ENCODE data around the gene OR1E2. TPM values are rescaled to one million over a fixed set of nuclear protein-coding genes. Genes with fewer than 3 reads are reported as not detected.

OR1E2 gene
- polyA plus RNA-seq, 3 donors: not detected

DNA sequence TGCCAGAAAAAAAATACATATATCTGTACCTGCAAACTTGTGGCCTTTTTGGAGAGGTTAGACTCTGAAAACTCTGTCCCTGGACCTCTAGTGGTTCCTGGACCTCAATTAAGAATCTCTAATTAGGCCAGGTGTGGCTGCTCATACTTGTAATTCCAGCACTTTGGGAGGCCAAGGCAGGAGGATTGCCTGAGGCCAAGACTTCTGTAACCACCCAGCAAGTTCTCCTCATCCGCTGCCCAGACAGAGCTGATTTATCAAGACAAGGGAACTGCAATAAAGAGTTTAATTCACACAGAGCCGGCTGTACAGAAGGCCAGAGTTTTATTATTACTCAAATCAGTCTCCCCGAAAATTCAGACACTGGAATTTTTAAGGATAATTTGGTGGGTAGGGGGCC lies 46.3 kb upstream of the OR1E2 start:
- Mint-ChIP-seq H3K27me3 (ENCODE audit: low read depth in 3 of 3) (peaks cover 3 to 8% (median 5%) of the 10 kb centered on the region in 3 donors), H3K4me1 (peaks cover 5% of the 10 kb centered on the region), H3K9me3 (peaks cover 0 to under 1% (median 0%) of the 10 kb centered on the region in 7 donors), H3K4me3 (no peak overlapping the region), H3K27ac (no peak overlapping the region), H3K36me3 (no peaks in the 10 kb centered on the region)
- no peak overlapping the region for H3K4me3 ChIP-seq (replicated peaks in 1 of 3; ENCODE audit: low read depth in 2 of 3, low read length in 3 of 3)
- no peaks in the 10 kb centered on the region for H3K36me3 ChIP-seq (replicated peaks in 1 of 2; ENCODE audit: control insufficient read depth in 1 of 2, insufficient read depth in 2 of 2, low read length in 2 of 2)
- H3K79me2 ChIP-seq (ENCODE audit: insufficient read depth, low read length): no peaks in the 10 kb centered on the region
- no peaks in the 10 kb centered on the region for H3K9me3 ChIP-seq (replicated peaks in 1 of 2; ENCODE audit: control insufficient read depth in 1 of 2, insufficient read depth in 1 of 2, low read length in 2 of 2)
- no peak overlapping the region for H3K9ac ChIP-seq (ENCODE audit: insufficient read depth, low read length, poor library complexity, severe bottlenecking)
- H3K27me3 ChIP-seq (ENCODE audit: control insufficient read depth in 2 of 2, insufficient read depth in 2 of 2, low read length in 2 of 2): peaks cover 0 to 4% of the 10 kb centered on the region in 2 donors
- no CpG with 5 or more reads among the region's 3 CpGs for WGBS (ENCODE audit: insufficient coverage)
- H3K4me1 ChIP-seq (ENCODE audit: control insufficient read depth in 1 of 2, insufficient read depth in 2 of 2, low read length in 2 of 2): no peaks in the 10 kb centered on the region
- H2AFZ ChIP-seq (ENCODE audit: insufficient read depth, low read depth, low read length, poor library complexity, severe bottlenecking): no peak overlapping the region
- TF ChIP-seq, protein P1, sequence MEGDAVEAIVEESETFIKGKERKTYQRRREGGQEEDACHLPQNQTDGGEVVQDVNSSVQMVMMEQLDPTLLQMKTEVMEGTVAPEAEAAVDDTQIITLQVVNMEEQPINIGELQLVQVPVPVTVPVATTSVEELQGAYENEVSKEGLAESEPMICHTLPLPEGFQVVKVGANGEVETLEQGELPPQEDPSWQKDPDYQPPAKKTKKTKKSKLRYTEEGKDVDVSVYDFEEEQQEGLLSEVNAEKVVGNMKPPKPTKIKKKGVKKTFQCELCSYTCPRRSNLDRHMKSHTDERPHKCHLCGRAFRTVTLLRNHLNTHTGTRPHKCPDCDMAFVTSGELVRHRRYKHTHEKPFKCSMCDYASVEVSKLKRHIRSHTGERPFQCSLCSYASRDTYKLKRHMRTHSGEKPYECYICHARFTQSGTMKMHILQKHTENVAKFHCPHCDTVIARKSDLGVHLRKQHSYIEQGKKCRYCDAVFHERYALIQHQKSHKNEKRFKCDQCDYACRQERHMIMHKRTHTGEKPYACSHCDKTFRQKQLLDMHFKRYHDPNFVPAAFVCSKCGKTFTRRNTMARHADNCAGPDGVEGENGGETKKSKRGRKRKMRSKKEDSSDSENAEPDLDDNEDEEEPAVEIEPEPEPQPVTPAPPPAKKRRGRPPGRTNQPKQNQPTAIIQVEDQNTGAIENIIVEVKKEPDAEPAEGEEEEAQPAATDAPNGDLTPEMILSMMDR (IDR thresholded peaks at IDR 0.05): no peak
- H3K27ac ChIP-seq (ENCODE audit: low read depth in 1 of 2, low read length in 2 of 2): no peak overlapping the region
- DNase-seq: no peak
- intact Hi-C loops (cut with micrococcal nuclease): no loop called here
- no peaks in the 10 kb centered on the region for H4K20me1 ChIP-seq (ENCODE audit: insufficient read depth, low read length)
- no peak overlapping the region for H3K4me2 ChIP-seq (replicated peaks; ENCODE audit: extremely low read depth, low read length, poor library complexity, severe bottlenecking)

DNA sequence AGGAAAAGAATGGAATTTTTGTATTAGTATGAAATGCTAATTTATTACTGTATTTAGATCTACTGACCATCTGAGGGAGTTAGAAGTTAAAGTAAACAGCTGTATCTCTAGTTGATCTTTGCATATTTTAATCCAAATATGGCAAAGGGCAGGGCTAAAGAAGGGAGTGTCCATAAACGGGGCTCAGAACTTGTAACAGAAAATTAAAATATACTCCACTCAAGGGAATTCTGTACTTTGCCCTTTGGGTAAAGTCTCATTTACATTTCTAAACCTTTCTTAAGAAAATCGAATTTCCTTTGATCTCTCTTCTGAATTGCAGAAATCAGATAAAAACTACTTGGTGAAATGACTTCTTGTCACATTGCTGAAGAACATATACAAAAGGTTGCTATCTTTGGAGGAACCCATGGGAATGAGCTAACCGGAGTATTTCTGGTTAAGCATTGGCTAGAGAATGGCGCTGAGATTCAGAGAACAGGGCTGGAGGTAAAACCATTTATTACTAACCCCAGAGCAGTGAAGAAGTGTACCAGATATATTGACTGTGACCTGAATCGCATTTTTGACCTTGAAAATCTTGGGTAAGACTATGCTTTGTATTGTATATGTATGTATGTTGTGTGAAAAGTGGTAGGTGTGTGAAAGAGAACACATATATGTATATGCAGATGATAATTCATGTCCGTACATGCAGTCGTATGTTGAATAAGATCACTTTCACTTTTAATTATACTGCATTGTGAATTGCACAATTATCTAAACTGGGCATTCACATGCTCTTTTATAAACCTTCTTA lies 42.4 kb upstream of the OR1E2 start, which contains the start of gene ASPA:
Gene ASPA, plus strand, starts transcription at position 186 of the 799 bp plus-strand sequence. Its CDS starts 163 bp downstream, at position 349.
- Histone ChIP-seq H3K9me3 (replicated peaks in 1 of 2; ENCODE audit: control insufficient read depth in 1 of 2, insufficient read depth in 1 of 2, low read length in 2 of 2) (peaks cover 0 to 3% of the 10 kb centered on the region in 2 donors), H3K9ac (ENCODE audit: insufficient read depth, low read length, poor library complexity, severe bottlenecking) (no peak within 1 kb of the TSS), H3K4me1 (ENCODE audit: control insufficient read depth in 1 of 2, insufficient read depth in 2 of 2, low read length in 2 of 2) (no peaks in the 10 kb centered on the region), H2AFZ (ENCODE audit: insufficient read depth, low read depth, low read length, poor library complexity, severe bottlenecking) (no peak within 1 kb of the TSS), H4K20me1 (ENCODE audit: insufficient read depth, low read length) (no peaks in the 10 kb centered on the region), H3K79me2 (ENCODE audit: insufficient read depth, low read length) (no peaks in the 10 kb centered on the region), H3K4me2 (replicated peaks; ENCODE audit: extremely low read depth, low read length, poor library complexity, severe bottlenecking) (peak within 1 kb of the TSS; percentile 37), H3K27ac (ENCODE audit: low read depth in 1 of 2, low read length in 2 of 2) (no peak within 1 kb of the TSS), H3K36me3 (replicated peaks in 1 of 2; ENCODE audit: control insufficient read depth in 1 of 2, insufficient read depth in 2 of 2, low read length in 2 of 2) (no peaks in the 10 kb centered on the region), H3K27me3 (ENCODE audit: control insufficient read depth in 2 of 2, insufficient read depth in 2 of 2, low read length in 2 of 2) (no peaks in the 10 kb centered on the region), H3K4me3 (replicated peaks in 1 of 3; ENCODE audit: low read depth in 2 of 3, low read length in 3 of 3) (peak within 1 kb of the TSS; percentile 24 to 54 (median 36))
- intact Hi-C loops (cut with micrococcal nuclease): no loop called here
- no peak for DNase-seq
- H3K27ac Mint-ChIP-seq: peak within 1 kb of the TSS in 2 of 7 donors; percentile 32 to 42
- H3K36me3 Mint-ChIP-seq: no peaks in the 10 kb centered on the region
- H3K27me3 Mint-ChIP-seq (ENCODE audit: low read depth in 3 of 3): peaks cover 2 to 9% (median 3%) of the 10 kb centered on the region in 3 donors
- H3K4me1 Mint-ChIP-seq: peaks cover 5% of the 10 kb centered on the region
- TF ChIP-seq, protein P1 (IDR thresholded peaks at IDR 0.05): no peak
- peaks cover 3 to 10% (median 7%) of the 10 kb centered on the region in 7 donors for H3K9me3 Mint-ChIP-seq
- H3K4me3 Mint-ChIP-seq: peak within 1 kb of the TSS; percentile 61 to 89
- WGBS (ENCODE audit: insufficient coverage): no CpG with 5 or more reads among the region's 7 CpGs
